Glomerular visceral epithelial cell (primary cell): Measurements from ENCODE around the gene SRMS.

Source experiments
- DNase-seq: peaks from one replicate; pipeline ENCODE4 v3.0.0-alpha.2; 2016; ENCODE audit errors: extremely low spot score

SRMS gene

GRCh38 chr20:63539441-63540370 is 7.8 kb downstream of the SRMS start:
- DNase-seq: no peak

- no peak for DNase-seq
Observed at GRCh38 chr20:63539092-63539430, 8.5 kb downstream of the SRMS start.

GRCh38 chr20:63538204-63539091 is 9.1 kb downstream of the SRMS start:
- DNase-seq: no peak

GRCh38 chr20:63537525-63538203 is 9.9 kb downstream of the SRMS start:
- peak; percentile 94 for DNase-seq

- DNase-seq: no peak
Observed at GRCh38 chr20:63536997-63537524, 10.5 kb downstream of the SRMS start, which contains the start of gene PTK6. TSS of gene PTK6 (minus strand) at chr20:63537376. CDS start at chr20:63537314, 62 bp downstream.

- peak; percentile 49 for DNase-seq
Observed at GRCh38 chr20:63536241-63536977, 11.1 kb downstream of the SRMS start.

GRCh38 chr20:63534831-63535651 is 12.5 kb downstream of the SRMS start:
- DNase-seq: no peak

GRCh38 chr20:63534427-63534830 is 13.1 kb downstream of the SRMS start:
- DNase-seq: no peak

- DNase-seq: no peak
Observed at GRCh38 chr20:63533871-63534393, 13.6 kb downstream of the SRMS start.

GRCh38 chr20:63533388-63533787 is 14.2 kb downstream of the SRMS start:
- no peak for DNase-seq

GRCh38 chr20:63532449-63532971 is 15.0 kb downstream of the SRMS start:
- no peak for DNase-seq

- no peak for DNase-seq
Observed at GRCh38 chr20:63531686-63532448, 15.7 kb downstream of the SRMS start.

GRCh38 chr20:63530788-63531160 is 16.8 kb downstream of the SRMS start:
- DNase-seq: no peak

GRCh38 chr20:63529861-63530787 is 17.4 kb downstream of the SRMS start:
- no peak for DNase-seq

GRCh38 chr20:63529180-63529860 is 18.2 kb downstream of the SRMS start:
- no peak for DNase-seq

- no peak for DNase-seq
Observed at GRCh38 chr20:63527184-63527583, 20.4 kb downstream of the SRMS start.

GRCh38 chr20:63525971-63526370 is 21.6 kb downstream of the SRMS start:
- DNase-seq: no peak
